GM12801 (cell line): ENCODE data around the gene TPCN1.

ENCODE experiments used
- TF ChIP-seq, protein P1 (sequence below): IDR thresholded peaks from one replicate; pipeline ENCODE4 v1.5.1; 2011; ENCODE audit warnings: control low read depth; ENCODE audit not compliant: insufficient read length; ENCODE audit errors: extremely low read depth

The TPCN1 gene

GRCh38 chr12:113297214-113297587, 75.9 kb downstream of the TPCN1 start:
- TF ChIP-seq, protein P1, sequence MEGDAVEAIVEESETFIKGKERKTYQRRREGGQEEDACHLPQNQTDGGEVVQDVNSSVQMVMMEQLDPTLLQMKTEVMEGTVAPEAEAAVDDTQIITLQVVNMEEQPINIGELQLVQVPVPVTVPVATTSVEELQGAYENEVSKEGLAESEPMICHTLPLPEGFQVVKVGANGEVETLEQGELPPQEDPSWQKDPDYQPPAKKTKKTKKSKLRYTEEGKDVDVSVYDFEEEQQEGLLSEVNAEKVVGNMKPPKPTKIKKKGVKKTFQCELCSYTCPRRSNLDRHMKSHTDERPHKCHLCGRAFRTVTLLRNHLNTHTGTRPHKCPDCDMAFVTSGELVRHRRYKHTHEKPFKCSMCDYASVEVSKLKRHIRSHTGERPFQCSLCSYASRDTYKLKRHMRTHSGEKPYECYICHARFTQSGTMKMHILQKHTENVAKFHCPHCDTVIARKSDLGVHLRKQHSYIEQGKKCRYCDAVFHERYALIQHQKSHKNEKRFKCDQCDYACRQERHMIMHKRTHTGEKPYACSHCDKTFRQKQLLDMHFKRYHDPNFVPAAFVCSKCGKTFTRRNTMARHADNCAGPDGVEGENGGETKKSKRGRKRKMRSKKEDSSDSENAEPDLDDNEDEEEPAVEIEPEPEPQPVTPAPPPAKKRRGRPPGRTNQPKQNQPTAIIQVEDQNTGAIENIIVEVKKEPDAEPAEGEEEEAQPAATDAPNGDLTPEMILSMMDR = no peak

DNA sequence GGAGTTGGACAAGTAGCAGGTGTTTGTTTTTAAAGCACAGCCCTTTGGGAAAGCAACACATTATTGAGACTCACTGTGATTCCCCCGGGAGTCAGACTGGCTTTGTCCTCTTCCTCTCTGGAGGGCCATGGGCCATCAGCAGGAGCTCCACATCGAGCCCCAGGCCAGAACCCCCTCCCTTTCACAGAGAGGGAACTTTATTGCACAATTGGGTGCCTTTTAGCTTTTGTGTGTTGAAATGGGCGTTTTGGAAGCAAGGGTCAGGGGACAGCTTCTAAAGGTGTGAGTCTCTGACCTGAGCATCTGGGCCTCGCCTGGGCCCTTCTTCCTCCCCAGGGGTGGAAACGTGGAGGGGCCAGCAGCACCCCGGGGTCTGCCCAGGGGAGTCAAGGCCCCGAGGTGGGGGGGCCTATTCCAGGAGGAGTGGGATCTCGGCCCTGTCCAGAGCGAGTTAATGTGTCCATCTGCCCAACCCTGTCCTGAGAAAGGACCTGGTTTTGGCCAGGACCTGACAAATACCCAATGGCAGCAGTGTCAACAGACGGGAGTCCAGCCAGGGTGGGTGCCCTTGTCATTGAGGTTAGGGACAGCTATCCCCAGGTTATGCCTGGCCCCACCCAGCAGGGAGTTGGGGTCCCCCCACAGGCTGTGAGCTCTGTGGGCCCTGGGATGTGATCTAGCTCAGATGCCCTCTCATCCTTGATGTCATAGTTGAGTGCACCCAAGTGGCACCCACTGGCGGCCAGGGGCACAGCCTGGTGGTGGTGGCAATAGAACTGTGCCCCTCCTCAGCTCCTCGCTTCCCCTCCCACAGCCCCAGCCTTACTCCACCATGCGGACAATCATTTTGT, 76.6 kb downstream of the TPCN1 start:
- TF ChIP-seq, protein P1 = no peak

DNA sequence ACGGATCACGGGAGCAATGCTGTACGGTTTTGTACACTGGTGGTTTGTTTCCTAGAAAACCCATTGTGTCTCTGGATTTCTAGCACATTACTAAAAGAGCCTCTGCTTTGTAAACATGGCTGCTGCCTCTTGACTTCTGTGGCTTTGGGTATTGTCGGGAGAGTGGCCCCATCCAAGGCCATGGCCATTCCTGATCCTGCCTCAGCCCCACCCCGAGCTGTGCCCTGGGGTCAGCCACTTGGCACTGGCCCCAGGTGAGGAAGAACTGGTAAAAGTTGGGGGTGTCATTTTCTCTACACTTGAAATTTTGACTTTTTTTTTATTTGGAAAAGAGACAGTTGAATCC, 77.2 kb downstream of the TPCN1 start:
- TF ChIP-seq, protein P1 = no peak

DNA sequence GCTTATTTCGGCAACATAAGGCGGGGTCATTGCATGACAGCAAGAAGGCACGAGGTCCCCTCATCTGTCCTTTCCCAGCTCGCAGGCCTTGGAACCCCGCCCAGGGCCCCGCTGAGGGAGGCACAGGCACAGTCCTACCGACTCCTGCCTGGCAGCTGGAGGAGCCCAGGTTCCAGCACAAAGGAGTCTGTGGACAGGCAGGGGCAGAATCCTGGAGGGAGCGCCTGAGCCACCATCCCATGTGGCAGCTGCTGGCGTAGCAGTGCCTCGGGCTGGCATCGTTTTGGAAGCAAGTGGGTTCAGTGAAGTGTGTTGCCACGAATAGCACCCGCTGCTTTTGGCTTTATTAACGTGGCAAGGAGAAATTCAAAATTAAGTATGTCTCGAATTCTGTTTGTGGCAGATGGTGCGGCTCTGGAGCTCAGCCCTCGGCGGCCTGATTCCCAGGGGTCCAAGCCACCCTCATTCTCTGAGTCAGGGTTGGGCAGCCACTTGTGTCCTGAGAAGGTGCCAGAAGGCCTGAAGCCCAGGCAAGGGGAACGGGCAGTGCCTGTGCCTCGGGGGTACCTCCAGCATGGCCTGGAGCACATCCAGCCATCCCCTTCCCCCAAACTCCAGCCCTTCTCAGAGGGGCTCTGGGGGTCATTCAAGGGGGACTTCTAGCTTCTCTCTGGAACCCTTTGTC, 77.7 kb downstream of the TPCN1 start:
- TF ChIP-seq, protein P1 = no peak

DNA sequence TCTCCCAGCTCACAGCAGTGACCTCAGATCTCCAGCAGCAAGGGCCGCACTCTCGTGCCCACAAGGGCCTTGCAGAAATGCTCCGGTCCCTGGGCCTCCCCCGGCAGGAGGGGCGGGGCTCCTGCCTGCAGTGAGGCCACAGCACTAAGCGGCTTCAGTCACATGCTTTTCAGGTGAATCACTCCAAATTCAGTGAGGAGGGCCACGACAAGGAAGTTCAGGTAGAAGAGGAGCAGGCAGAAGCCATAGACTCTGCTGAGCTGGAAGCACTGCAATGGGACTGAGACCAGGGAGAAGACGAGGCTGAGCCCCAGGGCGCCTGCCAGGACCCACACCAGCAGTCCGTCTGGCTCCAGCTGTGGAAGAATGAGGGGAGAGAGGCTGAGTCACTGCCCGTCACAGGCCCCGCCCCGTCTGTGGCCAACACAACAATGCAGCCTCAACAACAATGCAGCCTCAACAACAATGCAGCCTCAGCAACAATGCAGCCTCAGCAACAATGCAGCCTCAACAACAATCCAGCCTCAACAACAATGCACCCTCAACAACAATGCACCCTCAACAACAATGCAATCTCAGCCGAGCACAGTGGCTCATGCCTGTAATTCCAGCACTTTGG, 78.5 kb downstream of the TPCN1 start:
- TF ChIP-seq, protein P1 = no peak

DNA sequence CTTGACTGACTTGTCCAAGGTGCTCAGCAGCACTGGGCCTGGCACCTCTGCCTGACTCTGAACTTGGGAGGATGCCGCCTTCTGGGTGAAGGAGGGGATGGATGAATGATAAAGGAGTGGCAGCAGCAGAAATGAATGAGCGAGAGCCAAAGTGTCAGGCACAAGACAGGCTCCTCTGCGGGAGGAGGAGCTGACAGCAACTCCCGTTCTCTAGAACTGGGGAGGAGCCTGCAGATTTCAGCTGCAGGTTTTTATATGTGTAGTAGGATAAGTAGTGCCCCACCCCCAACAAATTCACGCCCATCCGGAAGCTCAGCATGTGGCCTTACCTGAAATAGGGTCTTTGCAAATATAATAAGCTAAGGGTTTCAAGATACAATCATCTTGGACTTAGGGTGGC, 80.5 kb downstream of the TPCN1 start:
- TF ChIP-seq, protein P1 = no peak

DNA sequence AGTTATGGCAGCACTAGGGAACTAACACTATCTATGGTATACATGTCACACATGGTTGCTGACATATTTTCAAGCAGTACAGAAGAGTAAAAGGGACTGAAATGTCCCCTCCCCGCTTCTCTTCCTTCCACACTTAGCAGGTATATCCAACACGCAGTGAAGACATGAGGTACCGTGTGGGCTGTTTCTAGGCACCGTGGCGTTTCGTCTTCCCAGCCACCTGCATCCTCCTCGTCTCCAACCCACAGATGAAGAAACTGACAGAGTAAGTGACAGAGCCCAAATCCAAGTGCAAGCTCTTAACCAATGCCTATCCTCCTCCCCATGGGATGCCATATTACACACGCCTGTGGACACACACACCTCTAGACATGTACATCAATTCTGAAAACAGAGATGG, 81.2 kb downstream of the TPCN1 start:
- TF ChIP-seq, protein P1 = no peak
